HUES64 (cell line): ENCODE results near the gene DAAM1. TPM values are rescaled to one million over a fixed set of nuclear protein-coding genes. Genes with fewer than 3 reads are reported as not detected.

Source experiments
- H3K27ac ChIP-seq: 2 replicates; pipeline ENCODE4 v1.7.0; 2013; ENCODE audit warnings: low read depth, low read length, inconsistent platforms
- H3K27me3 ChIP-seq: 2 replicates; pipeline ENCODE4 v1.6.1; 2013; ENCODE audit warnings: mild to moderate bottlenecking, low read length; ENCODE audit not compliant: insufficient read depth
- H3K36me3 ChIP-seq: 2 replicates; pipeline ENCODE4 v1.6.1; 2013; ENCODE audit warnings: mild to moderate bottlenecking, low read length; ENCODE audit not compliant: insufficient read depth
- H3K4me1 ChIP-seq: 2 replicates; pipeline ENCODE4 v1.6.1; 2013; ENCODE audit warnings: mild to moderate bottlenecking, low read length, moderate library complexity; ENCODE audit not compliant: insufficient read depth
- H3K4me3 ChIP-seq: 2 replicates; pipeline ENCODE4 v1.5.1; 2013; ENCODE audit warnings: mild to moderate bottlenecking, low read length, moderate library complexity
- H3K9ac ChIP-seq: 2 replicates; pipeline ENCODE4 v1.6.1; 2013; ENCODE audit warnings: mild to moderate bottlenecking, low read depth, low read length
- H3K9me3 ChIP-seq: 2 replicates; pipeline ENCODE4 v1.6.1; 2013; ENCODE audit warnings: low read depth, low read length; ENCODE audit not compliant: insufficient read depth
- WGBS: fragments of 150-250, 120-280 bp; methylation state at CpG from one replicate; pipeline ENCODE4 v1.1.7; 2013; ENCODE audit warnings: missing lambda C conversion rate; 5-methylcytosine and 5-hydroxymethylcytosine counted together
- polyA plus RNA-seq, 2 experiments: library from polyadenylated mRNA; stranded (reverse); fragments of 50-300 nt; gene quantifications; one replicate each; pipeline ENCODE4 v1.2.3, GENCODE V29; 2013

DAAM1 gene
- polyA plus RNA-seq (2013, experiment 1 of 2) = 21.1 TPM
- 21.2 TPM for polyA plus RNA-seq (2013, experiment 2 of 2)

GRCh38 chr14:59188461-59189090 is at the start of gene DAAM1:
Gene DAAM1, plus strand, starts transcription at chr14:59188667. Its CDS starts 74,811 bp downstream, at chr14:59263478.
- Histone ChIP-seq H3K9ac (peak within 1 kb of the TSS; percentile 72), H3K27ac (peak within 1 kb of the TSS; percentile 81), H3K36me3 (no peaks in the 10 kb centered on the region), H3K4me1 (peaks cover 14% of the 10 kb centered on the region), H3K9me3 (no peaks in the 10 kb centered on the region), H3K27me3 (peaks cover 36% of the 10 kb centered on the region), H3K4me3 (peak within 1 kb of the TSS; percentile 96)
- under 1% methylated on average over 44 of the region's 44 CpGs for WGBS

GRCh38 chr14:59139324-59139723 is 49.1 kb upstream of the DAAM1 start:
- Histone ChIP-seq H3K4me1 (no peaks in the 10 kb centered on the region), H3K27ac (no peak overlapping the region), H3K4me3 (no peak overlapping the region), H3K36me3 (no peaks in the 10 kb centered on the region), H3K9me3 (no peaks in the 10 kb centered on the region), H3K27me3 (no peaks in the 10 kb centered on the region), H3K9ac (no peak overlapping the region)
- whole genome bisulfite sequencing = 93% methylated on average over 5 of the region's 5 CpGs

- 91% methylated on average over 7 of the region's 7 CpGs for WGBS
- Histone ChIP-seq H3K4me3 (no peak overlapping the region), H3K4me1 (no peaks in the 10 kb centered on the region), H3K9me3 (no peaks in the 10 kb centered on the region), H3K27ac (no peak overlapping the region), H3K9ac (no peak overlapping the region), H3K27me3 (no peaks in the 10 kb centered on the region), H3K36me3 (no peaks in the 10 kb centered on the region)
These were observed 48.2 kb upstream of the DAAM1 start for GRCh38 chr14:59140106-59140843.

- no peaks in the 10 kb centered on the region for H3K9me3 ChIP-seq
- H3K9ac ChIP-seq = no peak overlapping the region
- H3K36me3 ChIP-seq = no peaks in the 10 kb centered on the region
- H3K27me3 ChIP-seq = no peaks in the 10 kb centered on the region
- H3K4me1 ChIP-seq = no peaks in the 10 kb centered on the region
- no peak overlapping the region for H3K4me3 ChIP-seq
- no peak overlapping the region for H3K27ac ChIP-seq
- WGBS = 98% methylated on average over 2 of the region's 2 CpGs
These were observed 42.0 kb upstream of the DAAM1 start for GRCh38 chr14:59146484-59146883.

GRCh38 chr14:59147007-59147406 is 41.5 kb upstream of the DAAM1 start:
- H3K9ac ChIP-seq = no peak overlapping the region
- H3K9me3 ChIP-seq = no peaks in the 10 kb centered on the region
- H3K27me3 ChIP-seq = no peaks in the 10 kb centered on the region
- H3K36me3 ChIP-seq = no peaks in the 10 kb centered on the region
- no peak overlapping the region for H3K4me3 ChIP-seq
- 85% methylated on average over 1 of the region's 1 CpG for WGBS
- no peak overlapping the region for H3K27ac ChIP-seq
- H3K4me1 ChIP-seq = no peaks in the 10 kb centered on the region

GRCh38 chr14:59148334-59148900 is 40.0 kb upstream of the DAAM1 start:
- 82% methylated on average over 3 of the region's 4 CpGs for WGBS
- H3K9ac ChIP-seq = no peak overlapping the region
- H3K27ac ChIP-seq = no peak overlapping the region
- H3K4me1 ChIP-seq = no peaks in the 10 kb centered on the region
- no peak overlapping the region for H3K4me3 ChIP-seq
- H3K9me3 ChIP-seq = no peaks in the 10 kb centered on the region
- H3K27me3 ChIP-seq = no peaks in the 10 kb centered on the region
- H3K36me3 ChIP-seq = no peaks in the 10 kb centered on the region

- 89% methylated on average over 2 of the region's 2 CpGs for WGBS
- H3K27ac ChIP-seq = no peak overlapping the region
These were observed 37.5 kb upstream of the DAAM1 start for GRCh38 chr14:59150990-59151389.

GRCh38 chr14:59154373-59154772 is 34.1 kb upstream of the DAAM1 start:
- Histone ChIP-seq H3K36me3 (no peaks in the 10 kb centered on the region), H3K9me3 (no peaks in the 10 kb centered on the region), H3K27ac (no peak overlapping the region), H3K4me1 (no peaks in the 10 kb centered on the region), H3K9ac (no peak overlapping the region), H3K4me3 (no peak overlapping the region), H3K27me3 (no peaks in the 10 kb centered on the region)
- 96% methylated on average over 2 of the region's 2 CpGs for WGBS

More at GRCh38 chr14:59150990-59151389, 37.5 kb upstream of the DAAM1 start:
- H3K36me3 ChIP-seq = no peaks in the 10 kb centered on the region
- no peak overlapping the region for H3K4me3 ChIP-seq
- no peak overlapping the region for H3K9ac ChIP-seq
- no peaks in the 10 kb centered on the region for H3K27me3 ChIP-seq
- H3K9me3 ChIP-seq = no peaks in the 10 kb centered on the region
- H3K4me1 ChIP-seq = no peaks in the 10 kb centered on the region

- Histone ChIP-seq H3K4me1 (no peaks in the 10 kb centered on the region), H3K36me3 (no peaks in the 10 kb centered on the region), H3K27ac (no peak overlapping the region), H3K9ac (no peak overlapping the region), H3K4me3 (no peak overlapping the region), H3K27me3 (no peaks in the 10 kb centered on the region), H3K9me3 (no peaks in the 10 kb centered on the region)
- WGBS = 72% methylated on average over 2 of the region's 3 CpGs
These were observed 32.6 kb upstream of the DAAM1 start for GRCh38 chr14:59155886-59156285.

- H3K36me3 ChIP-seq = no peaks in the 10 kb centered on the region
- H3K4me1 ChIP-seq = no peaks in the 10 kb centered on the region; the same call in 1 of the 2 replicates
- H3K4me3 ChIP-seq = no peak overlapping the region
- H3K27ac ChIP-seq = no peak overlapping the region
- WGBS = 81% methylated on average over 1 of the region's 1 CpG
- no peak overlapping the region for H3K9ac ChIP-seq
- H3K27me3 ChIP-seq = no peaks in the 10 kb centered on the region
- no peaks in the 10 kb centered on the region for H3K9me3 ChIP-seq
These were observed 29.3 kb upstream of the DAAM1 start for GRCh38 chr14:59159169-59159568.

GRCh38 chr14:59160506-59160905 is 28.0 kb upstream of the DAAM1 start:
- Histone ChIP-seq H3K27me3 (no peaks in the 10 kb centered on the region), H3K27ac (no peak overlapping the region), H3K36me3 (no peaks in the 10 kb centered on the region), H3K9ac (no peak overlapping the region), H3K4me3 (no peak overlapping the region), H3K4me1 (no peaks in the 10 kb centered on the region; the same call in 1 of the 2 replicates), H3K9me3 (no peaks in the 10 kb centered on the region)
- WGBS = 97% methylated on average over 4 of the region's 5 CpGs
